HG03280 (cell line): ENCODE data around the gene ADAMTS14.

Experiments
- ATAC-seq: cut with Tn5 transposase; IDR thresholded peaks from one replicate; pipeline ENCODE4 v1.9.1; 2021; ENCODE audit warnings: mild to moderate bottlenecking, moderate library complexity; ENCODE audit not compliant: unreplicated experiment

The ADAMTS14 gene

GRCh38 chr10:70673929-70674559, 1.7 kb downstream of the ADAMTS14 start:
- no peak for ATAC-seq

DNA sequence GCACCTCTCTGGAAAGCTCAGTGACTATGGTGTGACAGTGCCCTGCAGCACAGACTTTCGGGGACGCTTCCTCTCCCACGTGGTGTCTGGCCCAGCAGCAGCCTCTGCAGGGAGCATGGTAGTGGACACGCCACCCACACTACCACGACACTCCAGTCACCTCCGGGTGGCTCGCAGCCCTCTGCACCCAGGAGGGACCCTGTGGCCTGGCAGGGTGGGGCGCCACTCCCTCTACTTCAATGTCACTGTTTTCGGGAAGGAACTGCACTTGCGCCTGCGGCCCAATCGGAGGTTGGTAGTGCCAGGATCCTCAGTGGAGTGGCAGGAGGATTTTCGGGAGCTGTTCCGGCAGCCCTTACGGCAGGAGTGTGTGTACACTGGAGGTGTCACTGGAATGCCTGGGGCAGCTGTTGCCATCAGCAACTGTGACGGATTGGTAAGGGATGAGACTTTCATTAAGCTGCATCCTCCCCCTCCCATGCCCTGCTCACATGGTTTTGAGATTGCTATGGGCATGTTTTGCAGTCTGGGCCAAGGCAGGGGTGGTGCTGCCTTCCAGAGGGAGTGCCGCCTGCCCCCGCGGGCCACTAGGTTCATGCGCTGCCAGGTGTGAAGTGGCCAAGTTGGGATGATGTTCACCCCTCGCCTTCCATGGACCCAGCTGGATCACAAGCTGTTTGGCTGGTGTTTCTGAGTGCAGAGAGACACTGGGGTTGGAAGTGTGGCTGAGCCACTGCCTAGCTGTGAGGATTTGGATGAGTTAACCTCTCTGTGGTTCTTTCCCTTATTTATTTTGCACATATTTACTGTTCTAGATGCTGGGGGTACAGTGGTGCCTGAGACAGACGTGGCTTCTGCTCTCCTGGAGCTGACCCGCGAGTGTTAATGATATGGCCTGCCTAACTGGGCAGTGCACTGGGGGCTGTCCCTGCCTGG, 2.5 kb downstream of the ADAMTS14 start:
- no peak for ATAC-seq

- no peak for ATAC-seq
Measured at GRCh38 chr10:70675496-70676161, 3.3 kb downstream of the ADAMTS14 start.

DNA sequence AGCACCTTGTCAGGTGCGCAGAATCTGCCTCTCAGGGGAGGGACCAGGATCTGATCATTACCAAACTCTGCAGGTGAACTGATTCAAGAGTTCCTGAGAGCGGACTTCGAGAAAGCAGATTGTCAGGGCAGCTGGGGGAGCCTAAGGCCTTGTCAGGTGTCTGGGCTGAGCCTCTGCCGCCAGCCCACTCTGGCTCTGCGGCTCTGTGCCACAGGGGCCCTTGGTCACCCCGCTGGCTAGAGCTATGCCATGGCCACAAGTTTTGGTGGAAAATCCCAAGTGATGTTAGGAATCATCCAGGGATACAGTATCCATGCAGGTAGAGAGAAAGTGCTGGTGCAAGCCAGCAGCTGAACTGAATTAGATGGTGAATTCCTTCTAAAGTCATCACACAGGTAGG, 4.2 kb downstream of the ADAMTS14 start:
- no peak for ATAC-seq

- ATAC-seq: no peak
Measured at GRCh38 chr10:70677016-70677415, 4.7 kb downstream of the ADAMTS14 start.

DNA sequence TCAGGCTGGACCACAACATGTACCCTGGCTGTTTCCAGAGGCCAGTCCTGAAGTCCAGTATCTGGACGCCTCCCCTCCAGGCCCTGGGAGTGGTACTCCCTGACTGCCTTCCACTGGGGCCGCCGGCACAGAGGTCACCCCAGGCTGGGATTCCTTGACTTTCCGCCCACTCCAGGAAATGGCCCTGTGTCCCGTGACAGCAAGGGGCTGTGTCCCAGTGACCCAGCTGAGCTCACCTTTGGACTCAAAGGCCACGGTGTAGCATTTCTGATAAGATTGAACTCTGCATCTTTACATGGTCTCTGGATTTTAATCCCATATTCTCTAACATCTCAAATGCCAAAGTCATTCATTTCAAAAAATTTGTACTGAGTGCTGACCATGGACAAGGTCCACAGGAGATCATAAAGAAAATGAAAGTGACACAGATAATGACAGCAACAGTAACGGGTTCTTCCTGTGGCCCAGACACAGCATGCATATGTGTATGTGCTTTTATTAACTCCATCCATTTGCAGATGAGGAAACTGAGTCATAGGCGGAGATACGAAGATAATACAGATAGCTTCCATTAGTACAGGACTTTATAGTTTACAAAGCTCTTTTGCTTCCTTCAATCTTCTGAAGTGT, 5.4 kb downstream of the ADAMTS14 start:
- no peak for ATAC-seq

- no peak for ATAC-seq
Measured at GRCh38 chr10:70678250-70678635, 5.9 kb downstream of the ADAMTS14 start.

DNA sequence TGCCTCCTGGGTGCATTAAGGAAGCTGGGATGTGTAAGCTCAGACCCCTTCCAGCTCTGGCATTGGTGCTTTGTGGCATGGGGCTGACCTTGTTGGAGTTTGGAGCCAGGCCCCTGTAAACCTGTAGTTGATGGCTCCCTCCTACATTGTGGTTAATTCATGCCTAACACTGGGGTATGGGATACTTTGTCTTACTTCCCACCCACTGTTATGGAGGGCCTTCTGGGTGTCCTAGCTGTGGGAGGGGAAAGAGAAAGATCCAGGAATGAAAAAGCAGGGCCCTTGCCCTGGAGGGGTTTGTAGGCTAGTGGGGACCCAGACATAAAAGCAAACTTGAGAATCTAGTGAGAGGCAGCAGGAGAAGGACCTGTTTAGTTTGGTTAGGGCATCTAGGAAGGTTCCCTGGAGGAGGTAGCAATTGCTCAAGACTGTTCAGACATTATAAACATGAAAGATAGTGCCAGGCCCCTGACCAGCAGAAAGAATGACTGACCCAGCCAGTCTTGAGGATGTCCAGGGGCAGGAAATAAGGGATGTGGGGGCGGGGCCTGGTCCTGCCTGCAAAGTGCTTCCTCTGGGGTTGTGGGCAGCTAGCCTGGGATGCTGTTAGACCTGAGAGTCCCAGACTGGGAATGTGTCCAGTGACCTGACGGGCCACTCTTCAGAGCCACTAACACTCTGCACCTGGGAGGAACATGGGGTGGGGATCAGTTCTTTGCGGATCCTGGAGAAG, 6.6 kb downstream of the ADAMTS14 start:
- ATAC-seq: no peak

DNA sequence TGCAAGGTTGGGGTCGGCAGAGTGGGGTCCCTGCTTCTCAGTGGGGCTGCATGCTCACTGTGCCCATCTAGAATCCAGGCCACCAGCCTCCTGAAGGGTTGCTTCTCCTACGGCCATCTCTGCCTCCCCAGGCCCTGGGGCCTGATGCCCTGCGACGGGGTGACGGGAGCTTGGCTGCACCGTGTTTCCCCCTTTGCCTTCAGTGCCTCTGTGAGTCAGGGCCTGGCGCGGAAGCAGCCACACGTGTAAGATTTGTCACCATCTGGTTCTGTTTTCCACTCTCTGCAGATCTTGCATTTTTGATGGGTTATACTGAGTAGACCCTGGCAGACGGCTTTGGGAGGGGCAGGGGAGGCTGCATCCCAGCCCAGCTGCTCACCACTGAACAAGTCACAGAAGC, 7.2 kb downstream of the ADAMTS14 start:
- ATAC-seq: no peak

GRCh38 chr10:70680899-70681730, 8.8 kb downstream of the ADAMTS14 start:
- no peak for ATAC-seq

DNA sequence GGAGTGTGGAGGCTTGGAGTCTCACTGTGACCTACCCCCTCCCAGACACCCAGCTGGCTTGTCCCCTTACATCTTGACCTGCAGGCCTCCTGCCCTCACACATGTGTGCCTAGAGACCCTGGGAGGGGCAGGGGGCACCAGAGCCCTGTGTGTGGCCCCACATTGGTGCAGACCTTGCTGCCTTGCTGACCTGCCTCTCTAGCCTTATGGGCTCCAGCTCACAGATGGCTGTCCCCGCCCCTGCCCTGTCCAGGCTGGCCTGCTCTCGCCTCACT, 9.4 kb downstream of the ADAMTS14 start:
- ATAC-seq: no peak

- ATAC-seq: no peak
Measured at GRCh38 chr10:70682920-70683600, 10.8 kb downstream of the ADAMTS14 start.

GRCh38 chr10:70683601-70683934, 11.3 kb downstream of the ADAMTS14 start:
- no peak for ATAC-seq

GRCh38 chr10:70683940-70684339, 11.6 kb downstream of the ADAMTS14 start:
- ATAC-seq: no peak

- no peak for ATAC-seq
Measured at GRCh38 chr10:70684374-70684773, 12.1 kb downstream of the ADAMTS14 start.

DNA sequence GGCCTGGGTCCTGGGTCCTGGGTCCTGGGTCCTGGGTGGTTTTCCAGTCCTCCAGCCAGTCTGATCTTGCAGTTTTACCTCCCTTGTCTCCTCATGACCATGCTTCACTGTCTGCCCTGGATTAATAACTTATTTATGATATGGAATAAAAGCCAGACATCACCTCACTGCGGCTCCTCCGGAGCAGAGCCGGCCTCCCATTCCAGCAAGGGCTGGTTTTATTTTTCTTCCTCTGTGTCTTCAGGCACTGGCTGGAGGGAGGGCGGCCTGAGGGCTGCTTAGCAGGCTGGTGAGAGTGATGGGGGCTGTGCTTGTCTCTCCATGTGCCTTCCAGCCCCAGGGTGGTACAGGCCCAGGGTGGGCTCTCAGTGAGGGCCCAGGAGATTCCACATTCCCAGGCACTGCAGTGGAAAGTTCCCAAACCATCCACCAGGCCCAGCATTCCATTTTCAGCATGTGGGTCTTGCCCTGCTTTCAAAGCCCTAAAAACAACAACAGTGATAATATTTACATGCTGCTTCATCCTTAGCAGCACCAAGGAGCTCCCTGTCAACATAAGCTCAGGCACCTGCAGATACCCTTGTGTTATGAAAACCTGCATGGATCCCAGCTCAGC, 12.6 kb downstream of the ADAMTS14 start:
- no peak for ATAC-seq

DNA sequence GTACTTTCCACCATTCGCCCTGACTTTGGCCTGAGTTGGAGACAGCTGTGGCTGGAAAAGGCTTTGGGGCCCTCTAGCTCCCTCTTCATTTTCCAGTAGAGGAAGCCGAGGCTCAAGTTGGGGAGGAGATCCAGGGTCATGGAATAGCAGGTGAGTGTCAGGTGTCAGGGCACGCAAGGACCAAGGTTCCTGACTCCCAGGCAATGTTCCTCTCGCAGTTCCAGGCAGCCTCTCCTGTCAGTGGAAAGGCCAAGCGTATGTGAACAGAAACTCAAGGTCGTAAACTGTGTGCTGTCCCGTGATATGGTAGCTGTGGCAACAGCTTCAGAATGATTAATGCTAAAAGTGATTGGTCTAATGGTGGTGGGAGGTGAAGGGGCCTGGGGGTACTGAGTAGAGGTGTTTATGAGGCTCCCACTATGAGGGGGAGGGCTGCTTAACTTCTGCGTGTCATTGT, 13.2 kb downstream of the ADAMTS14 start:
- no peak for ATAC-seq

DNA sequence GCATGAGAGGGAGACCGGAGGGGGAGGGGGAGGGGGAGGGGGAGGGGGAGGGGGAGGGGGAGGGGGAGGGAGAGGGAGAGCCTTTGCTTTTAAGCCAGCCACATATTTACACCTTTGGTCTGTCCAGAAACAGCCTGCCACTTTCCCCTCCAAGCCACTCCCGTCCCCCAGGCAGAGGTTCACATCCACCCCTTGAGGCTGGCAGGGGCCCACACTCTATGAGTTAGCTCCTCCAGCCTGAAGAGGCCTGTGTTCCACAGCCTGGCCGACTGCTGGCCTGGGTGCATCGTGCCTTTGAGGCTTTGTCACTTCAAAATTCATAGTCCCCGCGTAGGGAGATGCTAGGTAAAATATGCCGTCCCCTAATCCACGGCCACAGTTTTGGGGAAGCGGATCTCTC, 16.5 kb downstream of the ADAMTS14 start:
- ATAC-seq: no peak

DNA sequence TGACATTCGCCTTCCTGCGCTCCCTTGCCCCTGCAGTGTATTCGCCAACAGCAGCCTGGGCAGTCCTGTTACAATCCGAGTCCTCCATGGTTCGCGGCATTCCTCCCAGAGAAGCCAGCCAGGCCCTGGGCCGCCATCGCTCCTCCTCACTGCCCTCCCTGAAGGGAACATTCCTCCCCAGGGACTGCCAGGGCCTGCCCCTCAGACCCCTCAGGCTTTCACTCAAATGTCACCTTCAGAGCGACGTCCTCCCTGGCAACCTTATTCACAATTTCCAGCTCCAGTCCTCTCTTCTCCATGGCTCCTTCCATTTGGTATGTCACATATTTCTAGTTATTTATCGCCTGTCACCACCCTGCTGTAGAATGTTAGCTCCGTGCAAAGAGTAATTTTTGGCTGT, 17.4 kb downstream of the ADAMTS14 start:
- no peak for ATAC-seq
